GM12874 (cell line): Measurements from ENCODE around the gene AKAP6.

Experiments used
- TF ChIP-seq, protein P1 (sequence below): IDR thresholded peaks from 2 replicates; pipeline ENCODE4 v1.5.1; 2011; ENCODE audit warnings: low read depth, mild to moderate bottlenecking, control low read depth, low read length, moderate library complexity; ENCODE audit not compliant: insufficient read depth

The AKAP6 gene

GRCh38 chr14:32738206-32738871 is 409.2 kb downstream of the AKAP6 start:
- TF ChIP-seq, protein P1, sequence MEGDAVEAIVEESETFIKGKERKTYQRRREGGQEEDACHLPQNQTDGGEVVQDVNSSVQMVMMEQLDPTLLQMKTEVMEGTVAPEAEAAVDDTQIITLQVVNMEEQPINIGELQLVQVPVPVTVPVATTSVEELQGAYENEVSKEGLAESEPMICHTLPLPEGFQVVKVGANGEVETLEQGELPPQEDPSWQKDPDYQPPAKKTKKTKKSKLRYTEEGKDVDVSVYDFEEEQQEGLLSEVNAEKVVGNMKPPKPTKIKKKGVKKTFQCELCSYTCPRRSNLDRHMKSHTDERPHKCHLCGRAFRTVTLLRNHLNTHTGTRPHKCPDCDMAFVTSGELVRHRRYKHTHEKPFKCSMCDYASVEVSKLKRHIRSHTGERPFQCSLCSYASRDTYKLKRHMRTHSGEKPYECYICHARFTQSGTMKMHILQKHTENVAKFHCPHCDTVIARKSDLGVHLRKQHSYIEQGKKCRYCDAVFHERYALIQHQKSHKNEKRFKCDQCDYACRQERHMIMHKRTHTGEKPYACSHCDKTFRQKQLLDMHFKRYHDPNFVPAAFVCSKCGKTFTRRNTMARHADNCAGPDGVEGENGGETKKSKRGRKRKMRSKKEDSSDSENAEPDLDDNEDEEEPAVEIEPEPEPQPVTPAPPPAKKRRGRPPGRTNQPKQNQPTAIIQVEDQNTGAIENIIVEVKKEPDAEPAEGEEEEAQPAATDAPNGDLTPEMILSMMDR, result no peak

DNA sequence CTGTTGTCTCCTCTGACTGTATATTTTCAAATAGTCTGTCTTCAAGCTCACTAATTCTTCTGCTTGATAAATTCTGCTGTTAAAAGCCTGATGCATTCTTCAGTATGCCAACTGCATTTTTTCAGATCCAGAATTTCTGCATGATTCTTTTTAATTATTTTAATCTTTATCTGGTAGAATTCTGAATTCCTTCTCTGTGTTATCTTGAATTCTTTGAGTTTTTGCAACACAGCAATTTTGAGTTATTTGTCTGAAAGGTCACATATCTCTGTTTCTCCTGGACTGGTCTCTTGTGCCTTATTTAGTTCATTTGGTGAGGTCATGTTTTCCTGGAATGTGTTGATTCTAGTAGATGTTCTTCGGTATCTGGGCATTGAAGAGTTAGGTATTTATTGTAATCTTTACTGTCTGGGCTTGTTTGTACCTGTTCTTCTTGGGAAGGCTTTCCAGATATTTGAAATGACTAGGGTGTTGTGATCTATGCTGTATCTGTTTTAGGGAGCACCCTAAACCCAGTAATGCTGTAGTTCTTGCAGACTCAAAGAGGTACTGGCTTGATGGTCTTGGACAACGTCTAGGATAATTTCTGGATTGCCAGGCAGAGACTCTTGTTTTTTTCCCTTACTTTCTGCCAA is 415.8 kb downstream of the AKAP6 start:
- TF ChIP-seq, protein P1, result no peak

DNA sequence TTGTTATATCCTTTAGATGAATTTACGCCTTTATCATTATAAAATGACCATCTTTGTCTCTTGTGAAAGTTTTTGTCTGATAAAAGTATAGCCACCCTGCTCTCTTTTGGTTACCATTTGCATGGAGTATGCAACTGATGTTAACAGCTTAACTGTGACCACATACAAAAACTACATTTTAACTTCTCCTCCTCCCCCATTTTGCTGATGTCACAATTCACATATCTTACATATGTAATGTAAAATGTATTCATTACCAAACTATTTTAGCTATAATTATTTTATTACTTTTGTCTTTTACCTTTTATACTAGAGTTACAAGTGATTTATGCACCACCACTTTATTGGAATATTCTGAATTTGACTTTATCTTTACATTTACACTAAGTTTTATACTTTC is 425.1 kb downstream of the AKAP6 start:
- TF ChIP-seq, protein P1, result no peak

GRCh38 chr14:32756173-32756572 is 427.1 kb downstream of the AKAP6 start:
- TF ChIP-seq, protein P1, result no peak

DNA sequence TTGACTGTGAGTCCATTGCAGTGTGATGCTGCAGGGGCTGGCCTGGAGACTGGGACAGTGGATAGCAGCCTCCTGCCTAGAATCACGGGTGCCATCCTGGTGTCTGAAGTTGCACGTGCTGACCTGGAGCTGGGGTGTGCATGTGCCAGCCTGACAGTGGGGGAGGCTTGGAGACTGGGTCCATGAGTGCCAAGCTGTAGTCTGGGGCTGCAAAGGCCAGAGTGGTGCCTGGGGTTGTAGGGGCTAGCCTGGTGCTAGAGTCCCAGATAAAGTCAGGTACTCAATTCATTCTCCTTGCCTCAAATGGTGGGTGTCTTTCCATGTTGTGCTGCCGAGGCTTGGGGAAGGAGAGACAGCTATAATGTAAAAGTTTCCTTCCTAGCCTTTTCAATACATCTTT is 427.7 kb downstream of the AKAP6 start:
- TF ChIP-seq, protein P1, result no peak

DNA sequence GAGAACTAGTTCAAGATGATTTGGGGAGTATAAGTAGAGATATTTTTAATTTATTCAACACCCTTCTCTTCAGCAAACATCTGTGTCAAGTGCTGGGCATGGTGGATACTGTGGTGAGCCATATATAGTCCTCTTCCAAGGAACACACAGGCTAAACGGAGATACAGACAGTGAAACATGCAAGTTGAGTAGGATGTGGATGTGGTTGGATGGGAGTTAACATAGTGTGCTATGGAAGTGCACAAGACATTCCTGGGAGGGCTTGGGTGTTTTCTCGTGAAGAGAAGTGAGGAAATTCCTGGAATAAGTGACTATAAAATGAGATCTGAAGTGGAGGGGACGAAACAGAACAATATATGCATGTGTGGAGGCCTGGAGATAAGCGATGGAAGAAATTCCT is 428.5 kb downstream of the AKAP6 start:
- TF ChIP-seq, protein P1, result no peak

DNA sequence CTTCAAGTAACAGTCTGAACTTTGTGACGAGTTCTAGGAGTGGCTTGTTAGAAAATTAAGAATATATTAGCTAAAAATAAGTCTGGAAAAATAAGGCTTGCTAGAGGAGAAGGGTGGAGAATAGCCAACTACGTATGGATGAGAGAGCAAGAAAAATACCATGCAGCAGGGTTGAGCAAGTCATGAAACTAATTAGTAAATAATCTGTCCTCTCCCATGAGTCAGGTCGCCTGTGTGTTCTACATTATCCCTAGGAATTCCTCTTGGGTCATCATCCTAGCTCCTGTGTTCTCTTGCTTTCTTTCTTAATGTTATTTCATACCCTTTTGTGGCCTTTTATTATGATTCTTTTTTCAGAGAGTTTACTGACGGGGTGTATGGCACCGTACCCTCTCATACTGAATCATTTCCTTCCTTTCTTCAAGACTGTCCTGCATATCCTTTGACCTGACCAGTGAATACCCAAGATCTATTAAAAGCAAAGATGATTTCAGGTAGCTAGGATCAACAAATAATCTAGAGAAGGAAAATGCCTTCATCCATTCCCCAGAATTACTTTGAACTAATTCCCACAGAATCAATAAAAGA is 432.4 kb downstream of the AKAP6 start:
- TF ChIP-seq, protein P1, result no peak
